GM13976 (cell line): ENCODE measurements around the gene CYTH3.

Experiments used
- DNase-seq: peaks from one replicate; pipeline ENCODE4 v3.0.0; 2012; ENCODE audit warnings: low spot score
- in situ Hi-C: fragments of 300-500 bp; cut with MboI; formaldehyde crosslinking; loops from one replicate; pipeline ENCODE4 v1.12.0; 2022; ENCODE audit warnings: low sequenced_read_pairs, mixed read lengths, inconsistent platforms; ENCODE audit not compliant: unreplicated experiment
- TF ChIP-seq, protein P1 (sequence below): IDR thresholded peaks from 2 replicates; pipeline ENCODE4 v1.5.1; 2012; ENCODE audit warnings: borderline replicate concordance, mild to moderate bottlenecking; ENCODE audit not compliant: insufficient read depth; ENCODE audit errors: extremely low read depth, missing control alignments, control extremely low read depth

The CYTH3 gene

GRCh38 chr7:6159524-6160031 is 112.8 kb downstream of the CYTH3 start:
- DNase-seq: no peak
- in situ Hi-C loops: no loop called here
- TF ChIP-seq, protein P1, sequence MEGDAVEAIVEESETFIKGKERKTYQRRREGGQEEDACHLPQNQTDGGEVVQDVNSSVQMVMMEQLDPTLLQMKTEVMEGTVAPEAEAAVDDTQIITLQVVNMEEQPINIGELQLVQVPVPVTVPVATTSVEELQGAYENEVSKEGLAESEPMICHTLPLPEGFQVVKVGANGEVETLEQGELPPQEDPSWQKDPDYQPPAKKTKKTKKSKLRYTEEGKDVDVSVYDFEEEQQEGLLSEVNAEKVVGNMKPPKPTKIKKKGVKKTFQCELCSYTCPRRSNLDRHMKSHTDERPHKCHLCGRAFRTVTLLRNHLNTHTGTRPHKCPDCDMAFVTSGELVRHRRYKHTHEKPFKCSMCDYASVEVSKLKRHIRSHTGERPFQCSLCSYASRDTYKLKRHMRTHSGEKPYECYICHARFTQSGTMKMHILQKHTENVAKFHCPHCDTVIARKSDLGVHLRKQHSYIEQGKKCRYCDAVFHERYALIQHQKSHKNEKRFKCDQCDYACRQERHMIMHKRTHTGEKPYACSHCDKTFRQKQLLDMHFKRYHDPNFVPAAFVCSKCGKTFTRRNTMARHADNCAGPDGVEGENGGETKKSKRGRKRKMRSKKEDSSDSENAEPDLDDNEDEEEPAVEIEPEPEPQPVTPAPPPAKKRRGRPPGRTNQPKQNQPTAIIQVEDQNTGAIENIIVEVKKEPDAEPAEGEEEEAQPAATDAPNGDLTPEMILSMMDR: no peak

DNA sequence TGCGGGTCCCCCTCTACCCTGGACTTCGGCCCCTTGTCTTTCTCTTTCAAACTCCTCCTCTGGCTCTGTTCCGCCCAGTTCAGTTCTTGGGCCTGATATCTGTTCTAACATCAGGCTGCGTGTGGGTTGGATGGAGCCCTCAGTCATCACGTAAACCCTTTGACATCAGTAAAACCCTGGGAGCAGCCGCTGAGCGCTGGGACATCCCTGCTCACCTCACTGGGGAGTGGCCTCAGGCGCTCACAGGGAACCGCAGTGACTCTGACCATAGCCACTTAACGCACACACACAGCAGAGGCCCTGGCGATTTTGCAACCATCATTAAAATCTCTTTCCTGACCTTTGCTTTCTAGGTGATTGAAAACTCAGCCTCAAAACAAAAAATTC is 113.3 kb downstream of the CYTH3 start:
- in situ Hi-C loops: no loop called here
- TF ChIP-seq, protein P1: no peak
- DNase-seq: no peak

GRCh38 chr7:6158424-6159096 is 113.9 kb downstream of the CYTH3 start:
- TF ChIP-seq, protein P1: no peak
- in situ Hi-C loops: no loop called here
- no peak for DNase-seq

DNA sequence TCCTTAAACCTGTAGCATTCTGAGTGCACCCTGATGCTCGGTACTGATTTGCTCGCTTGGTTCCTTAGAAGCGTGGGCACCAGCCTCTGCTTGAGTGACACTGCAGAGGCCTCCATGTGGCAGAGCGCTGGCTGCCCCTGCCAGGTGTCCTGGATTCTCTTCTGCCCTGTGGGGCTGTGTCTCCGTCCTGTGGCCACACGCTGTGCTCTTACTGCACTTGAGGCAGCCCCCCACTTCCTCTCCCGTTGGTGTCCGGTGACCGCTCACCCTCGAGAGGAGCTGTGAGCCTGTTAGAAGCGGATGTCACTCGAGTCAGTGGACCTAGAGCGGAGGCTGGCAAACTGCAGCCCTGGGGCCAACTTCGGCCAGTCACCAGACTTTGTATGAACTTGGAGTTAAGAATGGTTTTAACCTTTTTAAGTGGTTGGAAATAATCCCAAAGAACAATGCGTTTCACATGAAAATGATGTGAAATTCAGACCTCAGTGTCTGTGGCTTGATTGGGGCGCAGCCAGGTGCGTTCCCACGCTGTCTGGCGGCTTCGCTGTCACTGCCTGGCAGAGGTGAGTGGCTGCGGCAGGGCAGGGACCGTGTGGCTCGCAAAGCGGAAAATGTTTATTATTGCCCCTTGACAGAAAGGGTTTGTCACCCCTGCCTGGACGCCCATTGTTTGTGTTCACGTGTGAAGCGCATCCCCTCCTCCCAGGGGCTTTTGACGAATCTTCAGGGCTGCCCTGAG is 114.6 kb downstream of the CYTH3 start:
- in situ Hi-C loops: no loop called here
- no peak for DNase-seq

GRCh38 chr7:6156734-6157133 is 115.7 kb downstream of the CYTH3 start:
- no peak for DNase-seq
- in situ Hi-C loops: no loop called here

More for the DNA sequence above, 114.6 kb downstream of the CYTH3 start:
- TF ChIP-seq, protein P1: no peak

GRCh38 chr7:6155596-6155995 is 116.8 kb downstream of the CYTH3 start:
- in situ Hi-C loops: no loop called here
- DNase-seq: no peak
- TF ChIP-seq, protein P1: no peak

More at GRCh38 chr7:6156734-6157133, 115.7 kb downstream of the CYTH3 start:
- TF ChIP-seq, protein P1: no peak
